DMS114 treated with DMSO at 0.1 percent for 48 hours (cell line): ENCODE results near the gene HOXA3.

Experiments used
- DNase-seq: peaks from one replicate; lab custom pipeline; 2025; ENCODE audit not compliant: unreplicated experiment; lab: John Stamatoyannopoulos, UW

HOXA3 gene

DNA sequence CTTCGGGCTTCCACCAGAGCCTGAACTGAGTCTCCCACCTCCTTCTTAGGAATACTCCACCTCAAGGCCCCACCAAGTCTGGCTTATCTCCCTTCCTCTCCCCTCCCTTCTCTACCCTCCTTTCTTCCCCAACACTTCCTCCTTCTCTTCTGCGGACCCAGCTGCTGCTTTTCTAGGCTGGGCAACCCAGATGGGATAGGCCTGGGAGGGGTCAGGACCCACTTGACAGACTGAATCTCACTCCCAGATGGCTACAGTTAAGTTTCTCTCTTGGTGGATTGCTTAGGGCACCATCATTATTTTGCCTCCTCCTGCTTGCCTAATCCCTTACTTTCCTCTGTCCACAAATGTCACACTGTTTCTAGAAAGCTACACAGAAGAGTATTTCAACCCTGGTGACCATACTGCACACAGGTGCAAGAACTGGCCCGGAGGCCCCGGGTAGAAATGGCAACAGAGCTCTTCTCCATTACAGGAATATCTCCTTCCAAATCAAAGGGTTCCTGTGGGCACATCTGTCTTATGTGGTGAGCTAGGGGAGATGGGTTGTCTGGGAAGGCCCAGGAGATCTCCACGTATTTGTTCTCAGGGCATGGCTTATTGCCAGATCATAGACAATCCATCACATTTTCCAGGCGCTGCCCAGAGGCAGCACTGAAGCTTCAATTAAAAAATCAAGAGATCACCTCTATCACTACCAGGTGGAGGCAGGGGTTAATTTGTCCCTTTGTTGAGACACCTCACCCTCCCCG is 37.8 kb upstream of the HOXA3 start:
- no peak for DNase-seq

- no peak for DNase-seq
These were observed 37.1 kb upstream of the HOXA3 start for GRCh38 chr7:27189295-27189996.

DNA sequence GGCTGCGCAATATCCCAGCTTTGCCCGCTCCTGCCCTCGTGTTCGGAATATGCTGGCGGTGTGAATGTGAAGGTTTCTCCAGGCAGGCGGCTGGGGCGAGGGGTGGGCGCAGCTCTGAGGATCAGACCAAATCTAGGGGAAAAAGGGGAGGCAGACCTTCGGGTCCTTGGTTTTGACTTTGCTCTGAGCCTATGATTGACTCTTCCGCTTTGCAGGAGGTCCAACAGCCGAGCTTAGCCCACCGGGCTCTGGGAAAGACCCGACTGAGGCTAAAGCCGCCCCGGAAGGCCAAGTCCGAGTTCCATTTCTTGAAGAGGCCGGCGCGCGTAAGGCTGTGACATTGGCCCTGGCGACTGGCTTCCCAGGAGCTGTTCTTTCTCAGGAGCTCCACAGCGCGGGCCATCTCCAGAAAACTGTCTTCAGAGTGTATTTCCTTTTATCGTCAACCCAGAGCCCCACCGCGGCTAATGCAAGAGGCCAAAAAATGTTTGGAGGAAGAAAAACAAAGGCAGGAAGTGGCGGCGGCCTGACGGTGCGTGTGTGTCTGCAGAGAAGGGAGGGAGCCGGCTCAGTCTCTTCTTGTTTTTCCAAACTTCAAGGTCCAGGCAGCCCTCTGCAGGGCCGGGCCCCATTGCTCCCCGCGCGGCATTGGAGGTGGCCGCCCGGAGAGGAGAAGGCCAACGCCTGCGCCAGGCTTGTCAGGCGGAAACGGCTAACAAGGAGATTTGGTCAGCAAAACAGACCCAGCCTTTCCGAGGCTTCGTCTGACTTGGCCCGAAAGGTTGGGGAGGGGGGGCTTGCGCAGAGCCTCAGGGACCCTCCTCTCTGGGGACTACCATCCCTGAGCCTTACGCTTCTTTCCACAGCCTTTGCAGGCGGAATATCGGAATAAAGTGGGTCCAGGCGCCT is 36.3 kb upstream of the HOXA3 start:
- no peak for DNase-seq

DNA sequence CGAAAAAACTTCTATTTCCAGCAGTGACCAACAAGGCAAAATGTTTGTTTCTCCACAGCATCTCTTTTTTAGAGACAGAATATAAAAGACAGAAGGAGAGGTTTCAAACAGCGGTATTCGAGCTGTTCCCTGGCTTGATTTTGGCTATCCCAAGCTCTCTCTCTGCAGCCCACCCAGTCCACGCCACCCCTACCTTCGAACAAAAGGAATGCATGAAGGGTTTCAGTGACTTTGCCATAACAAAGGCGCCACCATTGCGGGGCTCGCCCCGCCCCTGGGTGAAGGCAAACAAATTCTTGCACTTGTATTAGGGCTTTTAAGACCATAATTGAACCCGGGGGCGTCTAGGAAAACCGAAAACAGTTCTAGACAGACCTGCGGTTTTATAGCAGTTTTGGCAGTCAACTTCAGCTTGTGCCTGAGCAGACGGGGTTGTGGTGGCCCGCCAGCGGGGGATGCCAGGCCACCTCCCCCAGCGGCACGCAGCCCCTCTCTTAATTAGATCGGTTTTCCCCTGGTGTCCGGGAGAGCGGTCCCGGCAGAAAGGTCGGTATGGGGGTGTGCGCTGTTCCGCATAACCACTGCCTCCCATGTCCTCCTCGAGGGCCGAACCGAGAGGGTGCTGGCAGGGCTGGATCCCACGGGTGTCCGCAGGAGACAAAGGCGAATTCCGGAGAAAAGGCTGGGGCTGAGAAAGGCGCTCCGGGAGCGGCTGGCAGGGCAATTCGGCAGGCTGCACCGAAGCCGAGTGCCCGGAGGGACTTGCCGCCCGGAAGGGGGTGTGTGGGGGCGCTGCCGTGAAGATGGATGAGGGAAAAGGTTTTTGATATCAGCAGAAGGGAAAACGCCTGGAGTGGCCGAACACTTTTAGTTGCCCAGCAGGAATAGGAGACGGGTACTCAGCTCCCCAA is 35.3 kb upstream of the HOXA3 start:
- no peak for DNase-seq

DNA sequence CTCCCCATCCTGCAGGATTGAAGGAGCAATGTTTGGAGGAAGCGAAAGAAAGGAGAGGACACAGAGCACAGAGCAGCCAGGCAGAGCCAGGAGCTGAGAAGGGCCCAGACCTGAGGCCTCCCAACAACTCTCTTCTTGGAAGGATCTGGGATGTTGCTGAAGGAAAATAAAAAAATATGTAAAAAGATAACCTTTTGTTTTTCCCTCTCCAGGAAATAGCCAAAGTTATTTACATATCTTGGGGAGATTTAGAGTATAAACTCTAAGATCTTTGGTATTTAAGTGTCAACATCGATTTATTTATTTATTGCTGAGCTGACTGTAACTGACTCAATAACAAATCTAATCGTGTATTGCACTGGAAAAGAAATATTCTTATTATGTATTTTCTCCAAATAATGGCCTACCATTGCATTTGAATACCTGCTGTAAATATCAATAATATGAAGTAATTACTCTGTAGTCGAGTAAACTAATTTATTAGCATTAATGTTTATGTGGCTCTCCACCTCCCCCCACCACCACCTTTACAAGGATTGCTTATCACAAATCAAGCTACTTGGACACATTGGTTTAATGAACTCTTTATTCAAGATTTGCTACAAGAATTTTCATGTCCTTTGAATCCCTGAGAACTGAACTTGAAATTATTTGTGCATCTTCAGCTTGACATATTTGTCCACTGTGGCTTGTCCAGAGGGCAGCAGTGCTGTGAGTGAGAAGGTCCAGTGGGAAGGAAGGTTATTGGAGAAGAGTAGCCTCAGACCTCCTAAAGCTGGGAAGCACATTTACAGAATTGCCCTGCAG is 34.5 kb upstream of the HOXA3 start:
- DNase-seq = no peak

DNA sequence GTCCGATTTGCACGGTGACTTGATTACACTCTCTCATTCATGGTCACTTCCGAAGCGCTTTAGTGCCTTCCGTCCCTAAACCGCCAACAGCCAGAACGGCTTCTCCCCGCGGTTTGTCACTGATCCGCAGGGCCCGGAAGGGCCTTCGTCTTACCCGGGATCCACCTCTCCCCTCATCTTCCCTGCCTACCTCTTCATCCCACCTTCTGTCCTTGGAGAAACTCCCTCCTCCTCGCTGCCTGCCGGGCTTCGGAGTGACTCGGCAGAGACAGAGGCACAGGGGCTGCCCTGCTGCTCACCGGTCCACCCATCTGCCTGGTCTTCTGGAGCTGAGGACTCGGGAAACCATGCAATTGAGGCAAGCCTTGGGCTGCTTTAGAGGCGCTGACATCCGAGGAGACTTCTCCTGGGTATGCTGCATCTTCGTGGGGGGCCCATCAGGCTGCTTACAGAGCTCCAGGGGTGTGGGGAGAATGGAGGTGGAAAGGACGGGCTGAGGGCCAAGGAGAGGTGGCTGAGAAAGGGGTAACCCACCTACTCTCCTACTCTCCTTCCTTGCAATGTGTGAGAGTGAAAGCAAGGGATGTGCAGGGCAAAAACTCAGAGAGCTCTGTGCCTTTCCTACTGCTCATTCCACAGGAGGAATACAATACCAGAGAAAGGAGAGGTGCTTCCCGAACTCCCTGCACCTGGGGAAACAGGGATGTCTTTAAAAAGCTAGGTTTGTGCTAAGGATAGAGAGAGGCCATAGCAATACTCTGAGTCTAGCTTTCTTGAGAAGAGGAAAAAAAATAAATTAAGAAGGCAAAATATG is 33.7 kb upstream of the HOXA3 start:
- no peak for DNase-seq

DNA sequence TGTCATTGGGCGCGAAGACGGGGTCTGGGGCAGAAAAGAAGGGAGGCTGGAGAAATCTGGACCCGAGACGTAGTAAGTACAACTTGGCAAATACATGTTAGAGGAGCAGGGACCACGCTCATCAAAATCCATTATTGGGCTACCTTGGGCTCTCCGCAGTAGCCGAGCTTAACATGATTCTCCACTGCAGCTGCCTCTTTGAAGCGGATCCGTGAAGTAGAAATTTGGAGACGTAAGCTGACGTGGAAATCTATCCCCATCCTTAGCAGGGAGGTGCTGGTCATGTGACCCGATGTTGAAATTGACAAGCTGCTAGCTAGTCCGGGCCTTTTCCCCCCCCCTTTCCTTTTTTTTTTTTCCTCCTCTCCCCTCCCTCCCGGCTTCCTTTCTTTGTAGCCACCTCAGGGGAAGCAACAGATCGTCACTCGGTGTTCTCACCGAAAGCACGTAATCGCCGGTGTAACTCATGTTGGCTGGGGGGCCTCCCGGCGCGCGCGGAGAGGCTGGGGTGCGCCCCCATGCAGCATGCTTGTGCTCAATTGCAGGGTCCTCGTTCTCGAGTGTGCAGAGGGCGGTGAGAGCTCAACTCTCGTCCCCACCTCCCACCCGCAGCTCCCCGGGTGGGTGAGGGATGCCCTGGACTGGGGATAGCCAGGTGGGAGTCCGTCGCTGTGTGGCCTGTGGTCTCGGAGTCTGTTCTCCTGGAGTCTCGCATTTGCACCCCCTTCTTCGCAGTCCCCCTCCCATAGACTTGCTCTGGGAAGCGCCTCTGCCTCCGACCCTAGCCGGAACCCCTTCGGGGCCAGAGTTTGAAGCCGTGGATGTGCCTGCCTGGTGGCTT is 32.9 kb upstream of the HOXA3 start, which contains the start of gene HOXA11:
Gene HOXA11, minus strand, starts transcription at position 220 of the 841 bp plus-strand sequence. Its CDS starts 88 bp downstream, at position 132.
- no peak for DNase-seq

- no peak for DNase-seq
These were observed 32.1 kb upstream of the HOXA3 start for GRCh38 chr7:27184337-27185012.

GRCh38 chr7:27183682-27184336 is 31.4 kb upstream of the HOXA3 start:
- no peak for DNase-seq

- DNase-seq = no peak
These were observed 30.7 kb upstream of the HOXA3 start for GRCh38 chr7:27182861-27183681.

DNA sequence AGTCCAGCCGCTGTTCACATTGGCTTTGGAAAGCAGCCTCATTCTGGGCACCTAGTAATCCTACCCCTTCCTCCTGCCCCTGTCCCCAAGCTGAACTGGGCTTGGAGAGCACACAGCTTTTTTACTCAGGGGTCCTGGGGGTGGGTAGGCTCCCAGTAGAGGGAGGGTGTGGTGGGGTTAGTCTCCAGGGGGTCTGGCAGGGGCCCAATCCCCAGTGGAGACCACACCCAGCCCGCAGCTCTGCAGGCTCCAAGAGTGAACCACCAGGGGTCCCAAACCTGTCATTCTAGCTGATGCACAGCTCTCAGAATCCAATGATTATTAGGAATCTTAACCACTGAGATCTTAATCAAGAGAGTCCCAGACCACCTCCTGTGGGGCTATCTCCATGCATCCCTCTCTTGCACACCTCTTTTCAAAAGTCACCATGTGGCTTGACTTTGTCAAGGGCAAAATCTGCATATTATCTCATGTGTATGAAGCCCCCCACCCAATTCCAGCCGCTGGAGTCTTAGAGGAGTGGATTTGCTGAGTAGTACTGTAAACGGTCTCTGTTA is 30.0 kb upstream of the HOXA3 start:
- DNase-seq = no peak

DNA sequence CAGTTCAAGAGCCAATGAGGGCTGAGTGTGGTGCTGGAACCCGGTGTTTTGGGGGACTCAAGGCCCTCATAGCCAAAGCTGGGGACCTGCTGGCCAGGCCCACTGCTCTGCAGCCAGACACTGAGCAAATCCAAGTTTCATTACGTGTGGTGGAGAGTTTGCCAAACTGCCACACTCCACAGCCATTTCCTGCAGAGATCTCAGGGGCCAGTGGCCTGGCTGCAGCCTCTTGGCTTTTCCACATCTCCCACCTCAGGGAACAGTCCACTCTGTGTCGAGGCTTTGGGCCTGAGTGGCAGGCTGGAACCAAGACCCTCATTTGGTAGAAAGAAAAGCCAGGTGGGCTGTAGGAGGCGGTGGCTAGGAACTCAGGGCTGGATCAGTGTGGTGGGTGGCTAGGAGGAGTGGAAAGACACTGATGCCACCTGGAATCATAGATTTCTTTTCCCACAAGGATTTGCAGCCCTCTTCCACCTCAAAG is 29.5 kb upstream of the HOXA3 start:
- no peak for DNase-seq

- DNase-seq = no peak
These were observed 28.3 kb upstream of the HOXA3 start for GRCh38 chr7:27180431-27181420.
